ENCODE measurements around the gene HHATL.

HHATL gene

DNA sequence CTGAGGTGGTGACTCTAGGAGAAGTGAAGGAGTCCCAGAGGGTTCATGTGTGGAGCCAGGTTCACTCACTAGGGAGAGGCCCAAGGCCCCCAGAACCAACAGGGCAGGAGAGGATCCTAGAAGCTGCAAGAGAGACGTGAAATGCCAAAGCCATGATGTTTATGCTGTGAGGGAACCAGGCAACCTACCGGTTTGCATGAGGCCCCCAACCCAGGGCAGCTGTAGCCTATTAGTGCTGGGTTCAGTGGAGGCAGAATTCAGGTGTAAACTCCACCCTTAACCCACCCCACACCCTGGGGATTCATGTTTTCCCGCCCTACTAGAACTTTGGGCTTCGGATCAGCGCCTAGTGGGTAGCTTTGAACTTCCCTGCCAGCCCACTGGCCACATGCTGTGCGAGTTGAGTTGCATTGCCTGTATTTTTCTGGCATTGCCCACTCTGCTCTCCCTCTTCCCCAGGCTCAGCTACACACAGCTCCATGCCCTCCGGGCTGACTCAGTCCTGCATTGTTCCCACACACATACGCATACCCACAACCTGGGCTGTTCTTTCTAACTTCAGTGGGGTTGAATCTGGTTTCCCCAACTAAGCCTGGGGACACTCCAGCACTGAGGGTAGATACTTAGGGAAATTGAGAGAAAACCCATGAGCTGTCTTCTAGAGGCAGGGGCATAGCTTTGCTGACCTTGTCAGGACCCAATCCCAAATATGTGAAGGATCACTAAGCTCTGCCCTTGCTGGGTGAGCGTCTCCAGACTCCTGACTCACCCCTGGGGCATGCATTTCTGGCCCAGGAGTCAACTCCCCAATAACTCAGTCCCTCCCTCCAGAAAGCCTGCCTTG, 51.1 kb downstream of the HHATL start:
- FAIRE-seq: no peak

GRCh38 chr3:42649783-42650182, 52.8 kb downstream of the HHATL start:
- FAIRE-seq: no peak

DNA sequence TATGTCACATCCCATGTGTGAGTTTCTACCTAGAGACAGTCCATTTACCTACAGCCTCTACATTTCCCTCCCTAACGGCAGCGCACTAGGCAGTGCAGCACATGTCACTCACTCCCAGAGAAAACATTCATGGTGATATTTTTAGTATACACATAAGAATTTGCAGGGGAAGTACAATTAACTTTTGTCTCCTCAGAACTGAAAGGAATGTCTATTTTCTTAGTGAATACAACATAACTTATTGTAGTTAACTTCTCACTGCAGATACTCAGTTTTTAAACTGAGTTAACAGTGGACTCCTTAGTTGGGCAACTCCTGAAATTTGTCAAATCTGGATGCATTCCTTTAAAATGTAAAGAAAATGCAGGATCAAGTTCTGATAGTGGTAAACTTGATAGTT, 53.6 kb downstream of the HHATL start:
- no peak for FAIRE-seq

DNA sequence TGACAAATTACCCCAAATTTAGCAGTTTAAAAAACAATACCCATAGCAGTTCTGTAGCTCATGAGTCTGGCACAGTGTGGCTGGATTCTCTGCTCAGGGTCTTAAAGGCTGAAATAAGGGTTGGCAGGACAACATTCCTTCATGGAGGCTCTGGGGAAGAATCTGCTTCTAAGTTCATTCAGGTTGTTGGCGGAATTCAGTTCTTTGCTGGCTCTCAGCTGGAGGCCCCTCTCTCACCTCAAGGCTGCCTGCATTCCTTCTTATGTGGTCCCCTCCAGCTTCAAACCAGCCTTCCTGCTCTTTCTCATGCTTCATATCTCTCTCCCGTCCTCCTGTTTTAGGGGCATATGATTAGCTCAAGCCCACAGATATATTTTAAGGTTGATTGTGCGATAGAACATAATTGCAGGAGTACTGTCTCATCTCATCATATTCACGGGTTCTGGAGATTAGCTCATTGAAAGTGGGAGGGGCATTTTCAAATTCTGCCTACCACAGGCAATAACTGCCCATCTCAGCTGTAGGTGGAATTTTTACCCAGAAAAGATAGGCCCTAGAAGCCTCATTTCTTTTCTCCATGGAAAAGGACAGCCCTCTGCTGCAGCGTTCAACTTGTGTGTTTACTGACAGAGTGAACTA, 54.7 kb downstream of the HHATL start:
- no peak for FAIRE-seq

Data from colon (tissue), 2 donors.